ENCODE results near the gene TMEM203.
A peak's percentile ranks its signal among the peaks of the same experiment; 100 is the strongest.

TMEM203 gene

DNA sequence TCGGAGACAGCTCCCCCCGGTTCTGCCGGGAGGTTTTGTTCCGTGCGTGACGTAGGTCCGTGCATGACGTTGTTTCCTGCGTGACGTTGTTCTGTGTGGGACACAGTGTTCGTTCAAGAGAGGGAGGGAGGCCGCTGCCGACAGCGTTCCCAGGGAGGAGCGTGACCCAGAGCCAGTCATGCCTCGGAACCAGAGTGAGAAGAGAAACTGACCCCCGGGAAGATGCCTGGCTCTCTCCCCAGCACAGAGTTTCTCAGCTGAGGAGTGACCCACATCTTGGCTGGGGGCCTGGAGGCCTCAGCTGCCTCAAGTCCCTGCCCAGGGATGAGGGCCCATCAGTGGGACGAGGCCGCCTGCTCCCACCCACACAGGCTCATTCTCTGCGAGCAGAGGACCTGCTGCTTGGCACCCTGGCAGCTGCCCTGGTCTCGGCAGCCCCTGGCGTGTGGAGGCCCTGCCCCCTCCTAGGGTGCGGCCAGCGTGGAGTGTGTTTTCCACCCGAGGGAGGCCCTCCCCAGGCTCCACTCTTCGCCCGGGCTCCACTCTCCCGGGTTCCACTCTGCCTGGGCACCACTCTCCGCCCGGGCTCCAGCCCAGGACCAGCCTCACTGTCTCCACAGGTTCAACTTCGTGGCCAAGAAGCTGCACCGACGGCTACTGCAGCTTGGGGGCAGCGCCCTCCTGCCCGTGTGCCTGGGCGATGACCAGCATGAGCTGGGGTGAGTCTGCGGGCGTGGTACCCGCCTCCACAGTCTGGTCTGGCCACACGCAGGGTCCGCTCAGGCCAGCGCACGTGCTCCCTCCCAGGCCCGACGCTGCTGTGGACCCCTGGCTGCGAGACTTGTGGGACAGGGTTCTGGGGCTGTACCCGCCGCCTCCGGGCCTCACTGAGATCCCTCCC, 8.0 kb upstream of the TMEM203 start:
- TF ChIP-seq, protein P1, sequence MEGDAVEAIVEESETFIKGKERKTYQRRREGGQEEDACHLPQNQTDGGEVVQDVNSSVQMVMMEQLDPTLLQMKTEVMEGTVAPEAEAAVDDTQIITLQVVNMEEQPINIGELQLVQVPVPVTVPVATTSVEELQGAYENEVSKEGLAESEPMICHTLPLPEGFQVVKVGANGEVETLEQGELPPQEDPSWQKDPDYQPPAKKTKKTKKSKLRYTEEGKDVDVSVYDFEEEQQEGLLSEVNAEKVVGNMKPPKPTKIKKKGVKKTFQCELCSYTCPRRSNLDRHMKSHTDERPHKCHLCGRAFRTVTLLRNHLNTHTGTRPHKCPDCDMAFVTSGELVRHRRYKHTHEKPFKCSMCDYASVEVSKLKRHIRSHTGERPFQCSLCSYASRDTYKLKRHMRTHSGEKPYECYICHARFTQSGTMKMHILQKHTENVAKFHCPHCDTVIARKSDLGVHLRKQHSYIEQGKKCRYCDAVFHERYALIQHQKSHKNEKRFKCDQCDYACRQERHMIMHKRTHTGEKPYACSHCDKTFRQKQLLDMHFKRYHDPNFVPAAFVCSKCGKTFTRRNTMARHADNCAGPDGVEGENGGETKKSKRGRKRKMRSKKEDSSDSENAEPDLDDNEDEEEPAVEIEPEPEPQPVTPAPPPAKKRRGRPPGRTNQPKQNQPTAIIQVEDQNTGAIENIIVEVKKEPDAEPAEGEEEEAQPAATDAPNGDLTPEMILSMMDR (IDR thresholded peaks at IDR 0.05; ENCODE audit: low read depth, low read length): no peak
- no peak for DNase-seq (ENCODE audit: low read depth in 2 of 2)
- H3K4me3 ChIP-seq (replicated peaks in 1 of 2; ENCODE audit: low read depth in 2 of 2, low read length in 2 of 2): no peak overlapping the region

DNA sequence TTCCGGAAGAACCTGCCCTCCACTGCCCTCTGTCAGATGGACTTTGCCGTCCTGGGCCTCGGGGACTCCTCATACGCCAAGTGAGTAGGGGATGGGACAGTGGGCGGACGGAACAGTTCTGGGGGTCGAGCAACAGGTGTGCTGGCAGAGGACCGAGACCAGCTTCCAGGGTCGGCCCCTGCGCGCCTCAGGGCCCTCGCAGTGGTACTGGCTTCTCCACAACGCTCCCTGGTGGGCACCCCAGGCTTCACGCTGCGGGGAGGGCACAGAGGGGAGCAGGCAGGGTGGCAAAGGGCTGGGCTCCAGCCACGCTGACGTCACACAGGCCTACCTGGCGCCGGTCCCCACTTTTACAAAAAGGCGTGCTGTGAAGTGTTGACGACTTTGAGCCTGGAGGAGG, 7.1 kb upstream of the TMEM203 start:
- no peak overlapping the region for H3K4me3 ChIP-seq (replicated peaks in 1 of 2; ENCODE audit: low read depth in 2 of 2, low read length in 2 of 2)
- DNase-seq (ENCODE audit: low read depth in 2 of 2): no peak

DNA sequence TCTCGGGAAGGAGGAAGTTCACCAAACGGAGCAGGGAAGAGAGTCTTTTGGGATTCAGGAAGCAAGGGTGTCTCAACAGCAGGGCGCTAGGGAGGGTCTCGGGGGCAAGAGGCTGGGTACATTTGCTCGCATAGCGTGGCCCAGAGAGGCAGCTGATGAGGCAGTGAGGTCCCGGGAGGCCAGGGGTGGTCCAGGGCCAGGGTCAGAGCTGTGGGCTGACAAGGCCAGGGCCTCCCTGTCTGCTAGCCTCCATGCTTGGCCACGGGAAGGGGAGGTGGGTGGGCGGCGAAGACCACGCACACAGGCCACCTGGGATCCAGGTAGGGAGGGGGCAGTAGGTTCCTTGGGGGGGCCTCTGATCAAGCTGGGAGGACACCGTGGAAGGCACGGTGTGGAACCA, 6.1 kb upstream of the TMEM203 start:
- no peak for DNase-seq (ENCODE audit: low read depth in 2 of 2)
- TF ChIP-seq, protein P1 (IDR thresholded peaks at IDR 0.05; ENCODE audit: low read depth, low read length): no peak
- no peak overlapping the region for H3K4me3 ChIP-seq (replicated peaks in 1 of 2; ENCODE audit: low read depth in 2 of 2, low read length in 2 of 2)

More for the DNA sequence above, 7.1 kb upstream of the TMEM203 start:
- TF ChIP-seq, protein P1 (IDR thresholded peaks at IDR 0.05; ENCODE audit: low read depth, low read length): no peak

DNA sequence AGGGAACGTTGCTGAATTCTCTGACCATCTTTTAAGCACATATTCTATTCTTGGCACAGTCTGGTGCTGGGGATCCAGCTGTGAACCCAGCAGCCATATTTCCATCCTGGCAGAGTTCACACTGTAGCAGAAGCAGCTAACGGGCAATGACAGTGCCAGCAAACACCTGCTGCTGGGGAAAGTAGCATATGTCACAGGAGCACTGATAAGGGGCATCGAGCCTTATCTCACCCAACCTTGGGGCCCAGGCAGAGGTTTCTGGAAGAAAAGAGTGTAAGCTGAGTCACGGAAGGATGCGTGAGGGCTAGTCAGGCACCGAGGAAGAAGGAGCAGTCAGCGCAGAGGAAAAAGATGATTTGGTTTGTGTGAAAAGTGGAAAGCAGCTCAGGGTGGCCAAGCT, 1.2 kb upstream of the TMEM203 start:
- H3K4me3 ChIP-seq (replicated peaks in 1 of 2; ENCODE audit: low read depth in 2 of 2, low read length in 2 of 2): peak overlapping the region; percentile 84 to 94

DNA sequence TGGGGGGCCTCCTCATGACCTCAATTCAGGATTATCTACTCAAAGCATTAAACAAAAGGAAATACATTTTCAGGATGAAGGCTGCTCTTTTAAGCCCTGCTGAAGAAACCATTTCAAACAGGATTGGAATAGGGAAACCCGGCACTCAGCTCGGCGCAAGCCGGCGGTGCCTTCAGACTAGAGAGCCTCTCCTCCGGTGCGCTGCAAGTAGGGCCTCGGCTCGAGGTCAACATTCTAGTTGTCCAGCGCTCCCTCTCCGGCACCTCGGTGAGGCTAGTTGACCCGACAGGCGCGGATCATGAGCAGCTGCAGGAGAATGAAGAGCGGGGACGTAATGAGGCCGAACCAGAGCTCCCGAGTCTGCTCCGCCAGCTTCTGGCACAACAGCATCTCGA, 720 bp downstream of the TMEM203 start:
- TF ChIP-seq, protein P1 (IDR thresholded peaks at IDR 0.05; ENCODE audit: low read depth, low read length): no peak
- no peak for DNase-seq (ENCODE audit: low read depth in 2 of 2)
- H3K4me3 ChIP-seq (replicated peaks in 1 of 2; ENCODE audit: low read depth in 2 of 2, low read length in 2 of 2): peak overlapping the region; percentile 84 to 94

More for the DNA sequence above, 1.2 kb upstream of the TMEM203 start:
- TF ChIP-seq, protein P1 (IDR thresholded peaks at IDR 0.05; ENCODE audit: low read depth, low read length): no peak
- no peak for DNase-seq (ENCODE audit: low read depth in 2 of 2)

DNA sequence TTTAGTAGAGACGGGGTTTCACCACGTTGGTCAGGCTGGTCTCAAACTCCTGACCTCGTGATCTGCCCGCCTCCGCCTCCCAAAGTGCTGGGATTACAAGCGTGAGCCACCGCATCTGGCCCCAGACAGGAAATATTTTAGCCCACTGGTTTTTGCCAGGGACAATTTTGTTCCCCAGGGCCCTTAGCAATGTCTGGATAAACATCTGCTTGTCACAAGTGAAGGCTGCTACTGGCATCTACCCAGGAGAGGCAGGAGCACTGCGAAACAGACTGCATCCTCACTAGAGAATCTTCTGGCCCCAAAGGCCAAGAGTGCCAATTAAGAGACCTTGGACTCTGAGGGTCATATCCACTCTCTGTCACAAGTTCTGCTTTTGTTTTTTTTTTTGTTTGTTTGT, 2.5 kb downstream of the TMEM203 start:
- DNase-seq (ENCODE audit: low read depth in 2 of 2): no peak
- TF ChIP-seq, protein P1 (IDR thresholded peaks at IDR 0.05; ENCODE audit: low read depth, low read length): no peak
- H3K4me3 ChIP-seq (replicated peaks in 1 of 2; ENCODE audit: low read depth in 2 of 2, low read length in 2 of 2): no peak overlapping the region
